ENCODE data around the gene ANKK1. TPM values are rescaled to one million over a fixed set of nuclear protein-coding genes. Genes with fewer than 3 reads are reported as not detected.

Gene ANKK1
- total and polyA plus RNA-seq, 9 of the 15 experiments (the other 6 are each of a cell fraction or from before 2014, with no cell fraction given), result not detected

GRCh38 chr11:113396690-113397089, 9.1 kb downstream of the ANKK1 start:
- no peak for ATAC-seq
- ChIA-PET CTCF (ENCODE audit: low intra/inter-chr PET ratio) (no interaction called here), POLR2A (interaction anchor here (1.0 kb wide), 1 partner anchor 11 kb away, joined by 3 read pairs; no protein-coding TSS in a partner anchor)

More at GRCh38 chr11:113396690-113397089, 9.1 kb downstream of the ANKK1 start:
- Histone ChIP-seq H3K9me1 (ENCODE audit: control insufficient read depth, insufficient read depth, low read length) (no peaks in the 10 kb centered on the region), H3K4me2 (ENCODE audit: insufficient read depth, low read length) (no peak overlapping the region), H3K27me3 (ENCODE audit: control insufficient read depth in 2 of 2, insufficient read depth in 2 of 2, low read length in 2 of 2) (peaks cover 10 to 61% of the 10 kb centered on the region in 2 experiments; a peak in 4 of 5 replicates), H3K4me3 (no peak overlapping the region), H3K4me1 (replicated peaks in 1 of 2; ENCODE audit: control insufficient read depth in 2 of 2, insufficient read depth in 2 of 2, low read length in 2 of 2) (0 out of 5 replicates have a peak, but pooled peaks cover 0 to 5% of the 10 kb centered on the region in 2 experiments), H4K20me1 (replicated peaks; ENCODE audit: control insufficient read depth, insufficient read depth, low read length) (peaks cover 5% of the 10 kb centered on the region; the same call in 1 of the 2 replicates), H3K27ac (ENCODE audit: extremely low read depth, low read depth, low read length) (no peak overlapping the region), H3K79me2 (ENCODE audit: control insufficient read depth, insufficient read depth, low read length) (no peaks in the 10 kb centered on the region), H2AFZ (ENCODE audit: low read depth, low read length) (no peak overlapping the region), H3K9me3 (replicated peaks; ENCODE audit: control insufficient read depth, insufficient read depth, low read depth, low read length) (no peaks in the 10 kb centered on the region), H3K36me3 (ENCODE audit: control insufficient read depth, insufficient read depth, low read length) (no peaks in the 10 kb centered on the region), H3K9ac (ENCODE audit: insufficient read depth in 1 of 2, low read depth in 2 of 2, low read length in 2 of 2) (no peak overlapping the region)
- FAIRE-seq (no peak), DNase-seq (ENCODE audit: extremely low read depth in 1 of 4, low spot score in 3 of 4) (no peak)
- intact Hi-C loops (cut with micrococcal nuclease) (no loop called here), in situ Hi-C loops (cut with MboI) (no loop called here)
- BruUV-seq (replicated peaks), result no TSS peak
- 0% methylated on average over 1 of the region's 1 CpG for WGBS (ENCODE audit: insufficient coverage, low coverage, missing lambda C conversion rate)
- no peak for TF ChIP-seq ZNF124 (CRISPR knock-in tag; IDR thresholded peaks at IDR 0.05)
- TF ChIP-seq MAX (CRISPR knock-in tag; IDR thresholded peaks at IDR 0.05), result no peak
- TF ChIP-seq KLF13 (tag; IDR thresholded peaks at IDR 0.05; ENCODE audit: borderline replicate concordance, low read depth), result no peak
- TF ChIP-seq ZNF324 (CRISPR knock-in tag; IDR thresholded peaks at IDR 0.05), result no peak
- TF ChIP-seq EP300 (IDR thresholded peaks at IDR 0.05; ENCODE audit: low read length), result no peak
- TF ChIP-seq TAF1 (IDR thresholded peaks at IDR 0.05; ENCODE audit: control insufficient read depth, extremely low read depth, insufficient read depth, low read length, severe bottlenecking), result no peak
- no peak for TF ChIP-seq E2F8 (IDR thresholded peaks at IDR 0.05; ENCODE audit: low read depth, partially characterized antibody)
- TF ChIP-seq ZKSCAN1 (IDR thresholded peaks at IDR 0.05; ENCODE audit: low read depth, low read length), result no peak
- TF ChIP-seq, protein P1, sequence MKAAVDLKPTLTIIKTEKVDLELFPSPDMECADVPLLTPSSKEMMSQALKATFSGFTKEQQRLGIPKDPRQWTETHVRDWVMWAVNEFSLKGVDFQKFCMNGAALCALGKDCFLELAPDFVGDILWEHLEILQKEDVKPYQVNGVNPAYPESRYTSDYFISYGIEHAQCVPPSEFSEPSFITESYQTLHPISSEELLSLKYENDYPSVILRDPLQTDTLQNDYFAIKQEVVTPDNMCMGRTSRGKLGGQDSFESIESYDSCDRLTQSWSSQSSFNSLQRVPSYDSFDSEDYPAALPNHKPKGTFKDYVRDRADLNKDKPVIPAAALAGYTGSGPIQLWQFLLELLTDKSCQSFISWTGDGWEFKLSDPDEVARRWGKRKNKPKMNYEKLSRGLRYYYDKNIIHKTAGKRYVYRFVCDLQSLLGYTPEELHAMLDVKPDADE (conservative IDR thresholded peaks at IDR 0.05; ENCODE audit: control insufficient read depth, low read depth, low read length), result no peak
- no peak for TF ChIP-seq TGIF2 (CRISPR knock-in tag; IDR thresholded peaks at IDR 0.05)
- TF ChIP-seq, protein P2, sequence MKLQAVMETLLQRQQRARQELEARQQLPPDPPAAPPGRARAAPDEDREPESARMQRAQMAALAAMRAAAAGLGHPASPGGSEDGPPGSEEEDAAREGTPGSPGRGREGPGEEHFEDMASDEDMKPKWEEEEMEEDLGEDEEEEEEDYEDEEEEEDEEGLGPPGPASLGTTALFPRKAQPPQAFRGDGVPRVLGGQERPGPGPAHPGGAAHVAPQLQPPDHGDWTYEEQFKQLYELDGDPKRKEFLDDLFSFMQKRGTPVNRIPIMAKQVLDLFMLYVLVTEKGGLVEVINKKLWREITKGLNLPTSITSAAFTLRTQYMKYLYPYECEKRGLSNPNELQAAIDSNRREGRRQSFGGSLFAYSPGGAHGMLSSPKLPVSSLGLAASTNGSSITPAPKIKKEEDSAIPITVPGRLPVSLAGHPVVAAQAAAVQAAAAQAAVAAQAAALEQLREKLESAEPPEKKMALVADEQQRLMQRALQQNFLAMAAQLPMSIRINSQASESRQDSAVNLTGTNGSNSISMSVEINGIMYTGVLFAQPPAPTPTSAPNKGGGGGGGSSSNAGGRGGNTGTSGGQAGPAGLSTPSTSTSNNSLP (IDR thresholded peaks at IDR 0.05; ENCODE audit: borderline replicate concordance, low read depth, low read length), result no peak
- TF ChIP-seq RB1 (IDR thresholded peaks at IDR 0.05; ENCODE audit: low read depth), result no peak
- no peak for TF ChIP-seq KAT8 (IDR thresholded peaks at IDR 0.05; ENCODE audit: low read depth)
- TF ChIP-seq CHCHD3 (CRISPR knock-in tag; IDR thresholded peaks at IDR 0.05), result no peak
- no peak for TF ChIP-seq TCF7L2 (IDR thresholded peaks at IDR 0.05; ENCODE audit: low read depth, low read length)
- no peak for TF ChIP-seq NFYB (IDR thresholded peaks at IDR 0.05; ENCODE audit: extremely low read depth, insufficient read length)
- no peak for TF ChIP-seq MTA3 (IDR thresholded peaks at IDR 0.05; ENCODE audit: borderline replicate concordance)
